Activated CD8-positive, alpha-beta T cell treated with anti-CD3 and anti-CD28 coated beads for 36 hours (primary cell): Measurements from ENCODE around the gene SLC30A1. TPM values are rescaled to one million over a fixed set of nuclear protein-coding genes. Genes with fewer than 3 reads are reported as not detected.

ENCODE experiments used
- ATAC-seq: fragments of 200-7000 bp; cut with Tn5 transposase; one replicate; pipeline ENCODE4 v1.10.0; 2021; ENCODE audit warnings: mild to moderate bottlenecking, moderate library complexity
- CTCF ChIA-PET: fragments of 350-600 bp; sonication (Branson Sonifier 250); formaldehyde crosslinking; loops from one replicate; lab custom pipeline; 2021; ENCODE audit warnings: antibody characterized with exemption; lab: Charles Lee
- POLR2A ChIA-PET: fragments of 350-600 bp; sonication (Branson Sonifier 250); formaldehyde crosslinking; loops from one replicate; lab custom pipeline; 2021; ENCODE audit warnings: antibody characterized with exemption; lab: Charles Lee
- DNase-seq: peaks from one replicate; pipeline ENCODE4 v3.0.0-alpha.2; 2020
- H3K27ac Mint-ChIP-seq: one replicate; pipeline ENCODE4 v1.8.0; 2021; ENCODE audit warnings: mild to moderate bottlenecking, mixed read lengths
- H3K27me3 Mint-ChIP-seq: one replicate; pipeline ENCODE4 v1.8.0; 2021; ENCODE audit warnings: mixed read lengths
- H3K36me3 Mint-ChIP-seq: one replicate; pipeline ENCODE4 v1.8.0; 2021; ENCODE audit warnings: low read depth, mixed read lengths
- H3K4me1 Mint-ChIP-seq: one replicate; pipeline ENCODE4 v1.8.0; 2021; ENCODE audit warnings: low read depth, mixed read lengths
- H3K4me3 Mint-ChIP-seq: one replicate; pipeline ENCODE4 v1.8.0; 2021; ENCODE audit warnings: mild to moderate bottlenecking, moderate library complexity, mixed read lengths
- H3K9me3 Mint-ChIP-seq: one replicate; pipeline ENCODE4 v1.8.0; 2021; ENCODE audit warnings: mixed read lengths
- intact Hi-C: fragments of 100-400 bp; cut with micrococcal nuclease; formaldehyde crosslinking; loops from one replicate; pipeline ENCODE4 v1.10.0; 2022
- total RNA-seq, 2 experiments: library from RNA; stranded (reverse); gene quantifications; one replicate each; pipeline ENCODE4 v1.2.3, GENCODE V29; 2021
- TF ChIP-seq, protein P1 (sequence below): fragments of 200-600 bp; IDR thresholded peaks from one replicate; pipeline ENCODE4 v1.8.0; 2022; ENCODE audit warnings: antibody characterized with exemption, mild to moderate bottlenecking

Gene SLC30A1
- total RNA-seq, 2 experiments from 2014 or later, result 6.2 to 7.2 TPM

DNA sequence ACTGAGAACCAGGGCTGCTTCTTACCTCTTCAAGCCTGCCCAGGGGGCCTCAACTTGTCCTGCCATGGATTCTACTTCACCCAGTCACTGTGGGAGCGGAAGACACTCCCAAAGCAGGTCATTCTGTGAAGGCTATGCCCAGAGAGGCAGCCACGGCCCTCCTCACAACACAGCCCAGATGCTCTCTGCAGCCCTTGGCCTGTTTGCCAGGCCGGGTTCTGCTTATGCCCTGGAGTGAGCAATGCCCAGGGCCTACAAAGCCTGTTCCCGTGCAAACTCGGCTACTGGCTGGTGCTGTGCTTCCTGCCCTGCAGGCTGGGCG lies 33.8 kb upstream of the SLC30A1 start:
- TF ChIP-seq, protein P1, sequence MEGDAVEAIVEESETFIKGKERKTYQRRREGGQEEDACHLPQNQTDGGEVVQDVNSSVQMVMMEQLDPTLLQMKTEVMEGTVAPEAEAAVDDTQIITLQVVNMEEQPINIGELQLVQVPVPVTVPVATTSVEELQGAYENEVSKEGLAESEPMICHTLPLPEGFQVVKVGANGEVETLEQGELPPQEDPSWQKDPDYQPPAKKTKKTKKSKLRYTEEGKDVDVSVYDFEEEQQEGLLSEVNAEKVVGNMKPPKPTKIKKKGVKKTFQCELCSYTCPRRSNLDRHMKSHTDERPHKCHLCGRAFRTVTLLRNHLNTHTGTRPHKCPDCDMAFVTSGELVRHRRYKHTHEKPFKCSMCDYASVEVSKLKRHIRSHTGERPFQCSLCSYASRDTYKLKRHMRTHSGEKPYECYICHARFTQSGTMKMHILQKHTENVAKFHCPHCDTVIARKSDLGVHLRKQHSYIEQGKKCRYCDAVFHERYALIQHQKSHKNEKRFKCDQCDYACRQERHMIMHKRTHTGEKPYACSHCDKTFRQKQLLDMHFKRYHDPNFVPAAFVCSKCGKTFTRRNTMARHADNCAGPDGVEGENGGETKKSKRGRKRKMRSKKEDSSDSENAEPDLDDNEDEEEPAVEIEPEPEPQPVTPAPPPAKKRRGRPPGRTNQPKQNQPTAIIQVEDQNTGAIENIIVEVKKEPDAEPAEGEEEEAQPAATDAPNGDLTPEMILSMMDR, result no peak
- DNase-seq, result no peak
- H3K36me3 Mint-ChIP-seq, result no peaks in the 10 kb centered on the region
- intact Hi-C loops, result no loop called here
- ATAC-seq, result no peak
- no peaks in the 10 kb centered on the region for H3K9me3 Mint-ChIP-seq
- ChIA-PET CTCF (no interaction called here), POLR2A (no interaction called here)
- no peak overlapping the region for H3K27ac Mint-ChIP-seq
- H3K4me1 Mint-ChIP-seq, result peaks cover 3% of the 10 kb centered on the region
- H3K27me3 Mint-ChIP-seq, result peaks cover 2% of the 10 kb centered on the region
- H3K4me3 Mint-ChIP-seq, result no peak overlapping the region

DNA sequence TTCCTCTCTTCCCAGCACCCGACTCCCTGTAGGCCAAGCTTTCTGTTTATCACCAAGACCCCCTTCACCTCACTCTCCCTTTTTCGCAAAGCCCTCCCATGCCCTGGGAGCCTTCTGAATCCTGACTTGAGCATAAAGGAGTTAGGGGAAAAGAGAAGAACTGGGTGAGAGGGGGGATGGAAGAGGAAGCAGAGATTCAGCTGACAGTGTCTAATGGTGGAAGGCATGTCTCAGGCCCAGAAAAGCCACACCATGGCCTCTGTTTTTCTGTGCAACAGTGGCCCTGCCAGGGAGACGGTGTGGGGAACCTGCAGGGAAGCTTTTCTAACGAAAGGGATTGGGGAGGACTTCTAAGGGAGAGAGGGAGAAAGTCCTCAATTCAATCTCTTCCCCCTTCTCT lies 32.9 kb upstream of the SLC30A1 start:
- TF ChIP-seq, protein P1, result no peak
- Mint-ChIP-seq H3K4me1 (peaks cover 13% of the 10 kb centered on the region), H3K4me3 (no peak overlapping the region), H3K9me3 (no peaks in the 10 kb centered on the region), H3K36me3 (no peaks in the 10 kb centered on the region), H3K27me3 (peaks cover 2% of the 10 kb centered on the region), H3K27ac (no peak overlapping the region)
- CTCF ChIA-PET, result no interaction called here
- DNase-seq, result no peak
- no peak for ATAC-seq
- intact Hi-C loops, result no loop called here
- POLR2A ChIA-PET, result no interaction called here

DNA sequence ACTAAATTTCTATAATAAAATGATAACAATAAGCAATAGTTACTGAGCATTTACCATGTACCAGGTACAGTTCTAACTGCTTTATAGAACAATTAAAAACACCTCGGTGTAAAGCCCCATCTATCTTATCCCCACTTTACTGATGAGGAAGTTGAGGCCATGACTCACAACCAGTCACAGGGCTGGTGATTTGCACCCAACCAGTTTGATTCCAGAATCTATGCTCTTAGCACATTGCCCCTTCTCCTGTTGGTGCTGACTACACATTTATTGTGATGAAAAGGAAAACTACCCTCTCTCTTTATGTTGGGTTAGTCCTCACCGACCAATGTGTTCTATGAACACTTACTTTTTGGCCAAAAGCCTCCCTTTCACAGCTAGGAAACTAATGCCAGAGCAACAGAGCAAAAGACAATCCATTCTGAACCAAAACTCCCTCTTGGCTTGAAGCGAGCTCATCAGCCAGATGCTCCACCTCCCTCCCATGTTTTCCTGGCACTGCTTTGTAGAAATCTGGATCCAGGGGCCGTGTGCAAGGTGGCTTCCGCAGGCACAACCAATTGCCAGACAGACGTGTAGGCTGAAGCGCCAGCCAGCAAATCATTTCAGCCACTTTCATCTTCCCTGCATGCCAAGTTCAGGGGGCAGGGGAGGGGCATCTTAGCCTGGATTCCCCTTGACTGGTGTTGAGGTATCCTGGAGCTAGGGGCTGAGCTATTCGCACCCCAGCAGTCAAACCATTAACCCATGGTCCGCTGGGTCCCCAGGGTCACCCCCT lies 32.0 kb upstream of the SLC30A1 start:
- no peak for DNase-seq
- H3K9me3 Mint-ChIP-seq, result no peaks in the 10 kb centered on the region
- ChIA-PET CTCF (interaction anchor here (1.1 kb wide), 1 partner anchor 11 kb away, joined by 4 read pairs; no protein-coding TSS in a partner anchor), POLR2A (no interaction called here)
- peaks cover 17% of the 10 kb centered on the region for H3K4me1 Mint-ChIP-seq
- H3K36me3 Mint-ChIP-seq, result no peaks in the 10 kb centered on the region
- intact Hi-C loops, result no loop called here
- ATAC-seq, result no peak
- TF ChIP-seq, protein P1, result no peak
- no peak overlapping the region for H3K27ac Mint-ChIP-seq
- H3K27me3 Mint-ChIP-seq, result peaks cover 2% of the 10 kb centered on the region
- no peak overlapping the region for H3K4me3 Mint-ChIP-seq

- TF ChIP-seq, protein P1, result no peak
- CTCF ChIA-PET, result interaction anchor here (1.1 kb wide), 1 partner anchor 10 kb away, joined by 4 read pairs; no protein-coding TSS in a partner anchor
Observed at GRCh38 chr1:211609120-211610024, 30.4 kb upstream of the SLC30A1 start.

More at GRCh38 chr1:211609120-211610024, 30.4 kb upstream of the SLC30A1 start:
- Mint-ChIP-seq H3K9me3 (no peaks in the 10 kb centered on the region), H3K27me3 (peaks cover 2% of the 10 kb centered on the region), H3K36me3 (no peaks in the 10 kb centered on the region), H3K27ac (no peak overlapping the region), H3K4me1 (peaks cover 17% of the 10 kb centered on the region), H3K4me3 (no peak overlapping the region)
- POLR2A ChIA-PET, result no interaction called here
- DNase-seq (no peak), ATAC-seq (no peak)
- intact Hi-C loops, result no loop called here
